ENCODE data around the gene UBE2L6. TPM values are rescaled to one million over a fixed set of nuclear protein-coding genes. Genes with fewer than 3 reads are reported as not detected.

UBE2L6 gene
- total and polyA plus RNA-seq, 12 donors: 9.7 to 156 (median 17.7) TPM

DNA sequence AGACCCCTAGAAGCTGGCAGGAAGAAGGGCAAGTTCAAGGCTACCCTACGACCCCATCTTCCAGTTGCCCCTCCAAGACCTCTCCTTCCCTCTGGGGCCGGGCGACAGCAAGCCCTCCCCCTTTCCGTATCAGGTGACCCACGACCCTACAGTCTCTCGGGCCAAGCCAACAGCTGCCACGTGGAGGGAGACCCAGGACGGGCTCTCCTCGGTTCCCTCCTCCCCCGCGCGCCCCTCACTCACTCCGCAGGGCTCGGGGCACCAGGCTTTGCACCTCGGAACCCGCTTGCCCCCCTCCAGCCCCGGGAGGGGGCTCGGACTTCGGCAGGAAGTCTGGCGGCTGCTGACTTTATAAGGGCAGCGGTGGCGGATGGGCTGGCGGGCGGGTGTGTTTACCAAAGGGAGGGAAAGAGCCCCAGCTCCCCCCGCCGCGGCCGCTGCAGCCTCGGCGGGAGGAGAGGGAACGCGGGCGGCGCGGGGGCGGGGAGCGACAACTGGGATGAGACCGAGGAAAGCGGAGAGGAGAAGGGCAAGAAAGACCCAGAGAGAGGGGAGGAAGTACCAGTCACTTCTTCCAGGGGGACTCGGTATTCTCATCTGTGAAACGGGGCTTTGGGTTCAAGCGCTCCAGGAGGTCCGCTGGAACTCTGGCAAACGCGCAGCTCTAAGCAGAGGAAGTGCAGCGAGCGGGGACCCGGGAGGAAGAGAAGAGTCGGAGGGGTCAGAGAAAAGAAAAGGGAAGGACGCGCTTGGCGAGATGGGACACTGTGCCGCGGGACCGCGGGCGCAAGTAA lies 52.7 kb downstream of the UBE2L6 start:
- H3K27ac ChIP-seq: peak overlapping the region; percentile 23 to 77 (median 64)
- H3K4me3 ChIP-seq: peak overlapping the region; percentile 63 to 99 (median 92)
- no peaks in the 10 kb centered on the region for H3K27me3 ChIP-seq
- H3K9me3 ChIP-seq: no peaks in the 10 kb centered on the region
- 0 to 1% methylated on average over 57 of the region's 57 CpGs for WGBS, 2 donors
- intact Hi-C loops (cut with DNase I): loop anchor here in 2 of 10 donors (1.0 to 2.0 kb wide), 2 partner anchors 15 to 16 kb away; no protein-coding TSS in a partner anchor
- peaks cover 0 to 21% (median 16%) of the 10 kb centered on the region in 9 donors for H3K4me1 ChIP-seq
- TF ChIP-seq, protein P1, sequence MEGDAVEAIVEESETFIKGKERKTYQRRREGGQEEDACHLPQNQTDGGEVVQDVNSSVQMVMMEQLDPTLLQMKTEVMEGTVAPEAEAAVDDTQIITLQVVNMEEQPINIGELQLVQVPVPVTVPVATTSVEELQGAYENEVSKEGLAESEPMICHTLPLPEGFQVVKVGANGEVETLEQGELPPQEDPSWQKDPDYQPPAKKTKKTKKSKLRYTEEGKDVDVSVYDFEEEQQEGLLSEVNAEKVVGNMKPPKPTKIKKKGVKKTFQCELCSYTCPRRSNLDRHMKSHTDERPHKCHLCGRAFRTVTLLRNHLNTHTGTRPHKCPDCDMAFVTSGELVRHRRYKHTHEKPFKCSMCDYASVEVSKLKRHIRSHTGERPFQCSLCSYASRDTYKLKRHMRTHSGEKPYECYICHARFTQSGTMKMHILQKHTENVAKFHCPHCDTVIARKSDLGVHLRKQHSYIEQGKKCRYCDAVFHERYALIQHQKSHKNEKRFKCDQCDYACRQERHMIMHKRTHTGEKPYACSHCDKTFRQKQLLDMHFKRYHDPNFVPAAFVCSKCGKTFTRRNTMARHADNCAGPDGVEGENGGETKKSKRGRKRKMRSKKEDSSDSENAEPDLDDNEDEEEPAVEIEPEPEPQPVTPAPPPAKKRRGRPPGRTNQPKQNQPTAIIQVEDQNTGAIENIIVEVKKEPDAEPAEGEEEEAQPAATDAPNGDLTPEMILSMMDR (IDR thresholded peaks at IDR 0.05): no peak
- peak; percentile 63 to 73 for DNase-seq
- peak; percentile 54 to 90 (median 80) for ATAC-seq
- H3K36me3 ChIP-seq: peaks cover 0 to 4% (median 0%) of the 10 kb centered on the region in 9 donors

DNA sequence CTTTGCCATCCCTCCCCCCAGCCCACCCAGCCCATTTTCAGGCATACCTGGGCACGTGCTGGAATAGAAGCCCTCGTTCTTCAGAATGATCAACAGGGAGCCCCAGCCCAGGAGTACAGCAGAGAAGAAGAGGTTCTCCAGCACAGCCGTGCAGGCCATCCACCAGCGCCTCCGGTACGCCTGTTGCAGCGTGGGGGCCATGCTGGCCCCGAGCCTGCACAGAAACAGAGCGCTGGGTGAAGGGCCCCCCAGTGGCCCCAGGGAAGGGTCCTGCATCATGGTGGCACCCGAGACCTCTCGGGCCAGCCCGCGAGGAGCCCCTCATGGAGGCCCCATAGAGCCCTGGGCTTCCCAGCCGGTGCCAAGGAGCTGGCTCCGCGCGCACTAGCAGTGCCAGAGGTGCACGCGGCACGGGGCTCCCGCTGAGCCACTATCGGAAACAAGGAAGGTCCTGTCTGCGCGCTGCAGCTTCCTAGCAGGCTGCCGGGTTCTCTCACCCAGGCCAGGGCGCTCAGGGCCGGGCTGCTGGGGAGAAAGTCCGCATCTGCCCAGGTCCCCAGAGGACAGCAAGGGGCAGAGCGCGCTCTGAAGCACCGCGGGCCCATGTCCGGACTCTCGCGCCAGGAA lies 53.4 kb downstream of the UBE2L6 start:
- Histone ChIP-seq H3K4me3 (peak overlapping the region; percentile 63 to 99 (median 92)), H3K27ac (peak overlapping the region; percentile 23 to 77 (median 64)), H3K4me1 (peaks cover 0 to 21% (median 16%) of the 10 kb centered on the region in 9 donors), H3K9me3 (no peaks in the 10 kb centered on the region), H3K36me3 (peaks cover 0 to 4% (median 0%) of the 10 kb centered on the region in 9 donors), H3K27me3 (no peaks in the 10 kb centered on the region)
- WGBS, 2 donors: 17 to 19% methylated on average over 35 of the region's 35 CpGs
- TF ChIP-seq, protein P1 (IDR thresholded peaks at IDR 0.05): no peak
- ATAC-seq (peak; percentile 27 to 78 (median 62)), DNase-seq (peak; percentile 25 to 56)
- intact Hi-C loops (cut with DNase I): loop anchor here in 1 of 10 donors (2.0 kb wide), 1 partner anchor 15 kb away; no protein-coding TSS in a partner anchor

DNA sequence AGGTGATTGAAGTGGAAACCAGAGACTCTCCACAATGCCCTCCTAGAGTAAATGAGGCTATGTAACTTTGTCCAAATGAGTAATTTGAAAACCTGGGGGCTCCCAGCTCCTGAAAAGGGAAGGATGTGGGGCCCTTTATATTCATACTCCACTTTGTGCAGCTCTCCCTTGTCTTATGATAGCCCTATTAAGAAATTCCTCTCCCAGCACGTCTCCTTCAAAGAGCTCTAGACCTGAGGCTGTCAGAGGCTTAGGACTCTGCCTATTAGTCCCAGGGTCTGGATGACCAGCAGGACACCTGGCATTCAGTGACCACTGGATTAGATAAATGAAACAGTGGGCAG lies 54.0 kb downstream of the UBE2L6 start:
- TF ChIP-seq, protein P1 (IDR thresholded peaks at IDR 0.05): no peak

DNA sequence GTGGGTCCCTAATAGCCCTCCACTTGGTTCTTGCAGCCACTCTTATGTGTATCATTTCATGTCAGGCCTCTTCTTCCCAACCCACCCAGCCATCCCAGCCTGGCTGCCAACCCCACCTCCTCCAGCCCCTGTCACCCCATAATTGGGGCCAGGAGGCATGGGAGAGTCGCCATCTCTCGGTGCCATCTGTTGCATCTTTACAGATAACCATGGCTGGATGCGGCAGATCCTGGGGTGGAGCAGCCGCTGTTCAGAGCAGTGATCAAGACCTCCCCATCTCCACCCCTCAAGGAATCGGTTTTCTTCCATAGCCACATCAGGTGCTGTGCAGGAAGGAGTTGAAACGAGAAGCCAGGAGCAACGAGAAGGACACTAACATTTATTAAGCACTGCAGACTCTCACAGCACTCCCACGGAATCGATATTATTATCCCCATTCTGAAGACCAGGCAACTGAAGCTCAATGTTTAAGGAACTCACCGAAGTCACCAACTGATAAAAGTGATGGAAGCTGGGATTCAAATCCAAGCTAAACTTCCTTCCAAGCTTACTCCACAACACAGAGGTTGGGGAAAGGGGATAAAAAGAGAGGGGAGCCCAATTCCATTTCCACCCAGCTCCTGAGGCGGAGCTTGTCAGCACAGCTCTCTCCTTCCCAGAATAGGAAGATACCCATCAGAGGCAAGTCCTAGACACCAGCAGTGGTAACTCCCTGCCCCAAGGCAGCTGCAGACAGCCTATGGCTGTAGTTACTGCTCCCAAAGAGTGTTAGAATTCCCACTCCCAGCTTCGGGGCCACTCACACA lies 54.6 kb downstream of the UBE2L6 start:
- intact Hi-C loops (cut with DNase I): no loop called here
- H3K4me1 ChIP-seq: peaks cover 0 to 21% (median 16%) of the 10 kb centered on the region in 9 donors
- H3K27ac ChIP-seq: no peak overlapping the region
- no peak for ATAC-seq
- H3K36me3 ChIP-seq: peaks cover 0 to 5% (median 0%) of the 10 kb centered on the region in 9 donors
- TF ChIP-seq, protein P1 (IDR thresholded peaks at IDR 0.05): no peak
- H3K27me3 ChIP-seq: no peaks in the 10 kb centered on the region
- H3K9me3 ChIP-seq: no peaks in the 10 kb centered on the region
- 84 to 85% methylated on average over 12 of the region's 12 CpGs for WGBS, 2 donors
- no peak overlapping the region for H3K4me3 ChIP-seq
- no peak for DNase-seq

More for the DNA sequence above, 54.0 kb downstream of the UBE2L6 start:
- no peaks in the 10 kb centered on the region for H3K27me3 ChIP-seq
- peaks cover 0 to 4% (median 0%) of the 10 kb centered on the region in 9 donors for H3K36me3 ChIP-seq
- no peak for DNase-seq
- no peaks in the 10 kb centered on the region for H3K9me3 ChIP-seq
- intact Hi-C loops (cut with DNase I): no loop called here
- H3K4me1 ChIP-seq: peaks cover 0 to 21% (median 16%) of the 10 kb centered on the region in 9 donors
- WGBS, 2 donors: 45 to 54% methylated on average over 1 of the region's 1 CpG
- no peak overlapping the region for H3K27ac ChIP-seq
- no peak for ATAC-seq
- H3K4me3 ChIP-seq: peak overlapping the region in 3 of 10 donors; percentile 84 to 94 (median 92)

Measured in heart right ventricle (tissue), 16 donors.